ENCODE data around the gene PRPF40B. TPM values are rescaled to one million over a fixed set of nuclear protein-coding genes. Genes with fewer than 3 reads are reported as not detected.
A peak's percentile ranks its signal among the peaks of the same experiment; 100 is the strongest.

The PRPF40B gene
- total and polyA plus RNA-seq, 9 of the 15 experiments (the other 6 are each of a cell fraction or from before 2014, with no cell fraction given), result 0.55 to 10.6 (median 4.8) TPM

GRCh38 chr12:49673446-49674317 lies 50.3 kb downstream of the PRPF40B start (continued):
- TF ChIP-seq TSHZ1 (CRISPR knock-in tag; IDR thresholded peaks at IDR 0.05) (no peak), PRPF4 (IDR thresholded peaks at IDR 0.05; ENCODE audit: insufficient read depth, low read depth, low read length, poor library complexity, severe bottlenecking) (no peak), NR4A1 (CRISPR knock-in tag; IDR thresholded peaks at IDR 0.05) (0 out of 2 replicates have a peak, but pooled peaks have one; percentile 56), NR4A1 (tag; IDR thresholded peaks at IDR 0.05) (no peak), ARID1B (IDR thresholded peaks at IDR 0.05) (peak; percentile 72), SAP30 (IDR thresholded peaks at IDR 0.05; ENCODE audit: borderline replicate concordance, insufficient read depth, low read depth, low read length, poor library complexity, severe bottlenecking) (no peak), GATAD2B (IDR thresholded peaks at IDR 0.05; ENCODE audit: borderline replicate concordance) (no peak), HOXB6 (CRISPR knock-in tag; IDR thresholded peaks at IDR 0.05; ENCODE audit: borderline replicate concordance) (no peak), ZNF766 (CRISPR knock-in tag; conservative IDR thresholded peaks at IDR 0.05) (peak; percentile 68; the same call in 1 of the 2 replicates), GATA2 (CRISPR knock-in tag; IDR thresholded peaks at IDR 0.05) (0 out of 2 replicates have a peak, but pooled peaks have one; percentile 51), ZNF740 (CRISPR knock-in tag; IDR thresholded peaks at IDR 0.05) (no peak), ZNF740 (tag; IDR thresholded peaks at IDR 0.05) (no peak), ZNF655 (CRISPR knock-in tag; IDR thresholded peaks at IDR 0.05) (no peak), TRIM25 (IDR thresholded peaks at IDR 0.05; ENCODE audit: borderline replicate concordance) (no peak), SAFB (IDR thresholded peaks at IDR 0.05; ENCODE audit: borderline replicate concordance, low read depth, low read length) (no peak), MAFG (tag; conservative IDR thresholded peaks at IDR 0.05) (no peak), NCOA4 (IDR thresholded peaks at IDR 0.05; ENCODE audit: partially characterized antibody) (no peak), SNRNP70 (optimal IDR thresholded peaks at IDR 0.05; ENCODE audit: low read depth, low read length) (no peak), ZNF707 (CRISPR knock-in tag; conservative IDR thresholded peaks at IDR 0.05) (no peak), CHCHD3 (CRISPR knock-in tag; IDR thresholded peaks at IDR 0.05) (no peak)

Measured in K562 (cell line).